NCI-H1417 (cell line): Measurements from ENCODE around the gene ZIC5.

ENCODE experiments used
- DNase-seq, 3 experiments: peaks; one replicate each; lab custom pipeline; 2025; lab: John Stamatoyannopoulos, UW

The ZIC5 gene

DNA sequence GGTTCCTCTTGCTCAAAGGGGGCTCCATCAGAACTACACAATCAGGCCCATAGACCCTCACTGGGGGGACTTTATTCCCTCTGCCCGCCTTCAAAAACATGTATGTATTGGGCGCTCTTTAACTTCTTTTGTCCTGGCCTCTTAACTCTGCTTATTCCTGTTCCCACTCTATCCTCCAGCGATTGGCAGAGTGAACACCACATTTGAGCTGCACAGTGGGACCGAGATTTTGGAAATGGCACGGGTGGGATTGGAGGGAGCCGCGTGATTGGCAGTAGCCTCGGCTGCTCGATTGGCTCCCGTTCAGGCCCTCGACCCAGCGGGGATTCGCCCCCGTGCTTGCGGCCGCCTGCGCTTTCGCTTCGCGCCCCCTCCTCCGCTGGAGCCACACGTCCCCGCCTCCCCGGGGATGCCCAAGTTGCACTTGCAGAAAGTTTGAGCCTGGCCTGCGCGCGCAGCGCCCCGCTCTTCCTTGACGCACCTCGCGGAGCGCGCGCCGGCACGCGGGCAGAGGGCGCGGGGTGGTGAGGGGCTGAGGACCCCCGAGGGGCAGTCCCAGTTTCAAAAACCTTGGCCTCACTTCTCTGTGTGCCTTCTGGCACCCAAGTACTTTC, at the start of gene ZIC5:
Gene ZIC5 (minus strand): TSS at position 192 of the 614 bp plus-strand sequence. CDS start 164 bp downstream, at position 28.
- DNase-seq = no peak

- no peak for DNase-seq
Observed at GRCh38 chr13:100019780-100020356, 48.3 kb upstream of the ZIC5 start.

GRCh38 chr13:100014621-100015020, 43.1 kb upstream of the ZIC5 start:
- no peak for DNase-seq

GRCh38 chr13:99998261-99998660, 26.7 kb upstream of the ZIC5 start:
- no peak for DNase-seq

DNA sequence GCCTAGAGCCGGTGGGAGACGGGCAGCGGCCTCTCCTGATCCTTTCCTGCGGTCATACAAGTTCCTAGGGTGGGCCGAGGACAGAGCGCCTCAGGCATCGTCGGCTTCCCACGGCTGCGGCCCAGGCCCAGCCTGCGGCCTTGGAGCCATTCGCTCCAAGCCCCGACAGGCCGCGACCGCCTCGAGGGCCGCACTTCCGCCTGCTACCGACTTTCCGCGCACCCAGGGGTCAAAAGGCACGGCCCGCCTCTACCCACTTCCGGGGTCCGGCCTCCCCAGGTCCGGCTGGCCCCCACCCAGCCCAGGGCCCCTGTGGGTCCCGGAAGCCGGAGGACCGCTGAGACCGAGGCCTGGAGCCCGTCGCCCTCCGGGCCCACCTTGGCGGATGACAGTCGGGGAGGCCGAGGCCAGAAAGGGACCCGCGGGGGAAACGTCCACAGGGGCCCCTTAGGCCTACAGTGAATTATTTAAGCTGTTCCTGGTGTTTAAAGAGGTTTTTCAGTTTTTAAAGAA, 26.2 kb upstream of the ZIC5 start:
- no peak for DNase-seq

DNA sequence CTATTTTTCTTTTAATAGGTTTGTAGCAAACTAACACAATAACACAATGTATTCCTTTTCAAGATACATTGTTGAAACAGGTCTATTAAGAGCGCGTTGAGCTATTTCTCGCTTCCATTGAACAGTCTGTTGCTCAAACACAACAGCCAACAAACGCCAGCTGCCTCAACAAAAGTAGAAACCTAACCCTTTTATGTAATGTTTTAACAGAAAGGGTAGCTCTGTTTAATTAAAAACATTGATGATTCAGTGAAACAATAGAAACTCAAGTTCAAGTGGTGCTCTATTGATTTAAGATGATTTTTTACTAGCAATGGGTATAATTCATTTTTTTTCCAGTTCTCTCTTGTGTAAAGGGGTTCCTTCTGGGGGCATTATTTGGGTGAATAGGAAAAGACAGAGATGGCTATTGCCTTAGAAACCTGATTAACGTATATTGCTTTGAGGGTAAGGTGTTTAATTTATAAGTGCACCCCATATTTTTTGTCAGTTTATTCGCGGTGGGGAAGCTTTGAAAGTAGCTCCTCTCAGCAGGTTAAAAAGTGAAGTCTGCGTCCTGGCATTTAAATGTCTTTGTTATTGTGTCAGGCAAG, 24.9 kb upstream of the ZIC5 start:
- peak in 2 of 3 experiments; percentile 83 to 95 for DNase-seq

DNA sequence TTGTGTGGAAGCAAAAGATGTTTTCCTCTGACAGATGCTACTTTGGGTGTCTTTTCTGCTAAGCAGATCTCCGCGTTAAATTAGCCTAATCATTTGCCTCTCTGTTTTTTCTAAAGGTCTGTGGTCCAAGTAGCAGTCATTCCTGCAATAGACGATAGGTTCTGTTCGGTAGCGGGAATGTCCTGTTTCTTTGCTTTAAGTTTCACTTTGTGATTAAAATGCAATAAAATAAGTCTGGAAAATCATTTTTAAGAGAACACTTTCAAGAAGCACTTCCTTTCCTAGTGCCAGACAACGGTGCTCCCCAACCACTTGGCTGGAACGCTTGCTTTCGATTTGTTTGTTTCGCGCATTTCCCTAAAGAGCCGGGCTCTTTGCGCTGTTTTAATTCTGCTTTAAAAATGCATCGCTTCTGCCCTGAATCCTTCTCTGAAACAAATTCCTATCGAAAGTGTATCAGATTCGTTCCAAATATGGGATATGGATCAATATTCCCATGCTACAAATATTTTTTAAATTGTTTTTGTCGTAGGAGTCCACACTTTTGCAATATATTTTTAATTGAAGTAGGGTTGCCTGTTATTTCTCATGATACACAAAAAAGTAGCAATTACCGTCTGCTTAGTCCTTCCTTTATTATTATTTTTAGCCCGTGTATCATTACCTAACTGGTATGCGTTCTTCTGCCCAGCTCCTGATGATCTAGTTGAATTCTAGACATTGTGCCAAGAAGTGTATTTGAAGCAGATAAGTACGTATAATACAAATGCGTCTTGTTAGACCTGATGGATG, 24.2 kb upstream of the ZIC5 start:
- DNase-seq = peak in 2 of 3 experiments; percentile 90 to 95

GRCh38 chr13:99995104-99995588, 23.6 kb upstream of the ZIC5 start:
- DNase-seq = peak in 1 of 3 experiments; percentile 78

DNA sequence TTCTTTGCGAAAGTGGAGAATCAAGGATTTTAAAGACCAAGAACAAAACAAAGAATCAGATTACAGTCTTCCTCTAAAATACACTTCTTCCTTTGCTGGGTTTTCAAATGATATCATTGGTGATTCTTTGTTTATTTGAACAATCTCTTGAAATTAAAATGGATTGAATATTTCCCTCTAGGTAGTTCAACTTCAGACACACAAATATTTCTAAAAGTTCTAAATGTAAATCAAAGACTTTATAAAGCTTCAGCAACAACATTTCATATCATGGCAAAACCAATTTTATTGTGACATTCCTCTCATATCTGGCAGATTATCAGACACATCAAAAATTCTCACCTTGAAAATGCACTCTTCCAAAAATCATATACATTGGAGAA, 23.1 kb upstream of the ZIC5 start:
- peak in 1 of 3 experiments; percentile 73 for DNase-seq

- peak in 2 of 3 experiments; percentile 62 to 78 for DNase-seq
Observed at GRCh38 chr13:99993660-99994637, 22.4 kb upstream of the ZIC5 start.

GRCh38 chr13:99992949-99993351, 21.4 kb upstream of the ZIC5 start:
- peak in 2 of 3 experiments; percentile 26 to 71 for DNase-seq

DNA sequence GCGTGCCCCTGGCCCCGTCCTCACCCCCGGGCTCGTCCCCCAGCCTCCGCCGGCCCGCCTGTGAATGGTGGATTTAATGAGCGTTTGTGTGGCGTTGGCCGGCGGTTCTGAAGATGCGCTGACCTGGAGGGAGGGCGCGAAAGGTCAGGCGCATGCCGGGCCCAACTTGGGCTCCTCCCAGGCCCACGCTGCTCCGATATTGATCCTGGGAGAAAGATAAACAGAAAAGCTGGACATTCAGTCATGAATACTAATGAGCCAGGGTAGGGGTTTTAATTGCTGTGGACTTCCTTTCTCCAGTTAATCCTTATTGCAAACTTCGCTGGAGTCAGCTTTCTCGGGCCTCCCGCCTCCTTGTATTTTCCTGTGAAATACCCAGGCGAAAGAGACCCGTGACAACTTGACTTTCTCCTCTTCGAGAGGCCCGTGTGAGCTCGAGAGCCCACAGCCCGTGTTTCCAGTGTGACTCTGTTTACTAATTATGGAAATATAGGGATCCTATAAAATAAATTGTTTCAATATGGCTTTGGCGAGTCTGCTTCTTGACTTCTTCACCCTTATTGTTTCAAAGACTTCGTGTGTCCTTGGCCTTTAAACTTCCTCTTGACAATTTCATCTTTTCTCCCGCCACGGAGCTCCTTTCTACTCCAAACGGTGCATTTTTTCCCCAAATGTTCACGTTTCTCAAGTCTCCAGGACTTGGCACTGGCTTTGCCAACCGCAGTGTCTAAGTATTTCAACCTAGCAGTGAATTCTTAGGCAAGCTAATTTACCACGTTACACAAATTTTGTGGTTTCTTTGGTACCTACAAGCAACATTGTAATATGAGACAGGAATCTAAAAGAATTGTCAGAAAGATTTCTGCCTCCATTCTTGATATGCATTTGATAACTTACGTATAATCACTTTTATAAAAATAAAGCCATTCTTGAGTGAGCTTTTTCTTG, 20.5 kb upstream of the ZIC5 start:
- DNase-seq = peak in 1 of 3 experiments; percentile 56

DNA sequence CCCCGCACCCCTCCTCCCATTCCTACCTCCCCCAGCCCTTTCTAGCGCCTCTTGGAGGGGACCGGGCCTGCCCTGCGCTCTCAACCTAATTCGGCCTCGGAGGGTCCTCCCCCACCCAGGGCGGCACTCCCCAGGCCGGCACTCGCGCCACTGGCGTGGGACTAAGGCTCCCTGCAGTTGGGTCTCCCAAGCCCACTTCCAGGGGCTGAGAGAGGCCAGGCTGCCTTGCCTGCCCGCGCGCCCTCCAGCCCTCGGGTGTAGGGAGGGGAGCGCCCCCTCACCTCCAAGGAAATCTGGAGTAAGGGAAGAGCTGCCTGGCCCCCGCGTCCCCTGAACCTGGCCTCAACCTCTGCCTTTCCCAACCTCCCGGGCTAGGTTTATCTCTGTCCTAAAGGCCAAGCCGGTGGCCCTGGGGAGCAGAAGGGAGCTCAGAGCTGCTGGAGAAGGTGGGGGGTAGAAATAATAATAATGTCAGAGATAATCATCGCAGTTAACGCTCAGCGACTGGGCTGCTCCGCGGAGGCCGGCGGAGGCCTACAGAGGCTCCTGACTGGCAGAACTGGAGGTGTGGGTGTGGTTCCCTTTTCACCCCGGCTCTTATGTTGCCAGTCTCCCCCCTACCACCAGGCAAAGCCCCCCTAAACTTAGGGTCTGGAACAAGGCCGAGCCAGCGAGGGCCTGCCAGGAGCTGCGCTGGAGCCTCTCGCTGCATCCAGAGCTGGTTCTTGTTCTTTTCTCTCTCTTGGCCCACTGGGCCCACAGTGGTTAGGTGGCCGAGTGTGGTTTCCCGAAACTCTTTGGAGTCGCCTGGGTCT, 19.7 kb upstream of the ZIC5 start:
- DNase-seq = no peak

DNA sequence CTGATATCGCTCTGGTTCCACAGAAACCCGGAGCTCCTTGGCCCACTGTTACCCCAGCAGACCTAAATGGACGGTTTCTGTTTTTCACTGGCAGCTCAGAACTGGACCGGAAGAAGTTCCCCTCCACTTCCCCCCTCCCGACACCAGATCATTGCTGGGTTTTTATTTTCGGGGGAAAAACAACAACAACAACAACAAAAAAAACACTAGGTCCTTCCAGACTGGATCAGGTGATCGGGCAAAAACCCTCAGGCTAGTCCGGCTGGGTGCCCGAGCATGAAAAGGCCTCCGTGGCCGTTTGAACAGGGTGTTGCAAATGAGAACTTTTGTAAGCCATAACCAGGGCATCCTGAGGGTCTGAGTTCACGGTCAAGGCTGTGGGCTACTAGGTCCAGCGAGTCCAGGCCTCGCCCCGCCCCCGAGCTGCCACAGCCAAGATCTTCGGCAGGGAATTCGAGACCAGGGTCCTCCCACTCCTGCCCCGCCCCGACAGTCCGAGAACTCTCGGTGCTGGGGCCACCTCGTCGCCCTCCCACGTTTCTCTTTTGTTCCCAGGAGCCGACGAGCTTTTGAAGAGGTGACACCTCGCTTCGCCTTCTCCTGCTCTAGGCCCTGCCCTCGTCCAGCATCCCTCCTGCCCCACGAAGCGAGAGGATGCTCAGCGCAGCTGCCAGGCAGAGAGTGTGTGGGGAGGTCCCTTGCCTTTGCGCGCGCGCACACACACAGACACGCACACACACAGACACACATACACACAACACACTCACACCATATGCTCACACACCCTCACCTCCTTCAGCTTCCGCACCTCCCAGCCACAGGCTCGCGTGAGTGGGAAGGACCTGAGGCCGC, 18.8 kb upstream of the ZIC5 start:
- no peak for DNase-seq

GRCh38 chr13:99989276-99990125, 17.9 kb upstream of the ZIC5 start:
- no peak for DNase-seq

- peak in 2 of 3 experiments; percentile 43 to 61 for DNase-seq
Observed at GRCh38 chr13:99988529-99989275, 17.1 kb upstream of the ZIC5 start.
